Thoracic aorta (tissue), 2 donors: Measurements from ENCODE around the gene PDCL3. TPM values are rescaled to one million over a fixed set of nuclear protein-coding genes. Genes with fewer than 3 reads are reported as not detected.

Experiments used
- ATAC-seq: fragments of 150-250 bp; one replicate; pipeline ENCODE4 v1.8.0; 2017; ENCODE audit warnings: low read depth; ENCODE audit not compliant: insufficient number of reproducible peaks, low FRiP score
- DNase-seq: peaks from one replicate; pipeline ENCODE4 v3.0.0-alpha.2; 2020; ENCODE audit warnings: low spot score
- H3K27ac ChIP-seq, 2 donors: fragments of 200-600 bp; sonication (generic); 1 replicate in 1 of 2; 2 replicates in 1 of 2; pipeline ENCODE4 v1.5.1; 2016; ENCODE audit warnings: mild to moderate bottlenecking in 2 of 2, moderate library complexity in 2 of 2
- H3K27me3 ChIP-seq: fragments of 200-600 bp; sonication (generic); replicated peaks from 2 replicates; pipeline ENCODE4 v1.6.0; 2016; ENCODE audit warnings: mild to moderate bottlenecking; ENCODE audit not compliant: insufficient read depth
- H3K36me3 ChIP-seq: fragments of 200-600 bp; sonication (generic); one replicate; pipeline ENCODE4 v1.5.1; 2016
- H3K4me1 ChIP-seq, 2 donors: fragments of 200-600 bp; sonication (generic); 1 replicate in 1 of 2; 2 replicates in 1 of 2; pipeline versions ENCODE4 v1.5.1 to v1.6.0; 2016; ENCODE audit warnings: low read depth in 2 of 2, mild to moderate bottlenecking in 1 of 2; ENCODE audit not compliant: control insufficient read depth in 1 of 2
- H3K4me3 ChIP-seq: fragments of 200-600 bp; sonication (generic); 2 replicates; pipeline ENCODE4 v1.5.1; 2016; ENCODE audit warnings: mild to moderate bottlenecking
- H3K9me3 ChIP-seq: fragments of 200-600 bp; sonication (generic); 2 replicates; pipeline ENCODE4 v1.5.1; 2016
- CTCF ChIP-seq: fragments of 200-600 bp; sonication (generic); IDR thresholded peaks from one replicate; pipeline ENCODE4 v1.5.1; 2019; ENCODE audit warnings: antibody characterized with exemption
- total RNA-seq, 2 donors: library from RNA; depleted of rRNA; stranded (reverse); fragments of >200 nt; gene quantifications; one replicate each; pipeline versions ENCODE4 v1.1.0 to v1.2.3, GENCODE V29; 2016

Gene PDCL3
- total RNA-seq, 2 donors from 2014 or later, result 7.5 to 13.4 TPM

- ATAC-seq, result no peak
- no peak overlapping the region for H3K4me3 ChIP-seq
- H3K4me1 ChIP-seq, result no peaks in the 10 kb centered on the region
- H3K36me3 ChIP-seq, result no peaks in the 10 kb centered on the region
- H3K9me3 ChIP-seq, result no peaks in the 10 kb centered on the region
- H3K27ac ChIP-seq, result no peak overlapping the region
- TF ChIP-seq CTCF, result no peak
- DNase-seq, result no peak
- no peaks in the 10 kb centered on the region for H3K27me3 ChIP-seq
Observed at GRCh38 chr2:100554798-100555407, 7.9 kb upstream of the PDCL3 start.

- ATAC-seq (no peak), DNase-seq (no peak)
- H3K27ac ChIP-seq, result no peak overlapping the region
- no peak overlapping the region for H3K4me3 ChIP-seq
- H3K9me3 ChIP-seq, result no peaks in the 10 kb centered on the region
- H3K27me3 ChIP-seq, result no peaks in the 10 kb centered on the region
- no peak for TF ChIP-seq CTCF
- peaks cover 0 to 1% of the 10 kb centered on the region in 2 donors for H3K4me1 ChIP-seq
- H3K36me3 ChIP-seq, result no peaks in the 10 kb centered on the region
Observed at GRCh38 chr2:100556746-100557145, 6.0 kb upstream of the PDCL3 start.

GRCh38 chr2:100560216-100560830, 2.5 kb upstream of the PDCL3 start:
- H3K27me3 ChIP-seq, result no peaks in the 10 kb centered on the region
- peaks cover 15 to 17% of the 10 kb centered on the region in 2 donors for H3K4me1 ChIP-seq
- no peak for DNase-seq
- TF ChIP-seq CTCF, result no peak
- ATAC-seq, result no peak
- no peaks in the 10 kb centered on the region for H3K36me3 ChIP-seq
- H3K27ac ChIP-seq, result no peak overlapping the region
- H3K9me3 ChIP-seq, result no peaks in the 10 kb centered on the region
- no peak overlapping the region for H3K4me3 ChIP-seq

GRCh38 chr2:100561191-100561590, 1.6 kb upstream of the PDCL3 start:
- no peaks in the 10 kb centered on the region for H3K27me3 ChIP-seq
- TF ChIP-seq CTCF, result no peak
- peak overlapping the region in 1 of 2 donors; percentile 91 for H3K27ac ChIP-seq
- H3K36me3 ChIP-seq, result peaks cover 1% of the 10 kb centered on the region
- peaks cover 15 to 17% of the 10 kb centered on the region in 2 donors for H3K4me1 ChIP-seq
- ATAC-seq, result no peak
- H3K4me3 ChIP-seq, result no peak overlapping the region
- H3K9me3 ChIP-seq, result no peaks in the 10 kb centered on the region
- DNase-seq, result no peak

- Histone ChIP-seq H3K4me1 (peaks cover 15 to 17% of the 10 kb centered on the region in 2 donors), H3K9me3 (no peaks in the 10 kb centered on the region), H3K27ac (peak overlapping the region; percentile 80 to 91), H3K36me3 (peaks cover 21% of the 10 kb centered on the region), H3K27me3 (no peaks in the 10 kb centered on the region), H3K4me3 (peak overlapping the region; percentile 88)
- no peak for DNase-seq
- no peak for TF ChIP-seq CTCF
- ATAC-seq, result no peak
Observed at GRCh38 chr2:100563407-100564247, 834 bp downstream of the PDCL3 start.
